PC-3 (cell line): ENCODE results near the gene ASB12.

Experiments
- CTCF ChIP-seq: fragments of 300-600 bp; sonication (generic); conservative IDR thresholded peaks from 2 replicates; pipeline ENCODE4 v1.5.1; 2017; ENCODE audit warnings: antibody characterized with exemption, low read depth, mild to moderate bottlenecking, low read length
- EZH2phosphoT487 ChIP-seq: fragments of 300-600 bp; sonication (generic); IDR thresholded peaks from 2 replicates; pipeline ENCODE4 v1.6.1; 2018; ENCODE audit warnings: mild to moderate bottlenecking, antibody characterized with exemption, low read length, borderline replicate concordance

GRCh38 chrX:64198036-64198435, 32.4 kb downstream of the ASB12 start:
- TF ChIP-seq EZH2phosphoT487 (no peak), CTCF (no peak)
